NOMO-1 treated with dmso at 0.1 percent for 144 hours (cell line): ENCODE data around the gene APC2.

Experiments used
- DNase-seq: peaks from one replicate; lab custom pipeline; 2025; ENCODE audit not compliant: unreplicated experiment; lab: John Stamatoyannopoulos, UW

The APC2 gene

GRCh38 chr19:1446713-1447481 lies 3.0 kb upstream of the APC2 start:
- DNase-seq: no peak

GRCh38 chr19:1447504-1447903 lies 2.4 kb upstream of the APC2 start:
- DNase-seq: no peak

- DNase-seq: no peak
Measured at GRCh38 chr19:1447944-1448343, 2.0 kb upstream of the APC2 start.

- no peak for DNase-seq
Measured at GRCh38 chr19:1450735-1451731, 1.1 kb downstream of the APC2 start.

- DNase-seq: no peak
Measured at GRCh38 chr19:1451916-1452801, 2.2 kb downstream of the APC2 start.

- no peak for DNase-seq
Measured at GRCh38 chr19:1452802-1453524, 3.0 kb downstream of the APC2 start.

- DNase-seq: no peak
Measured at GRCh38 chr19:1453525-1454364, 3.8 kb downstream of the APC2 start.

GRCh38 chr19:1455002-1455335 lies 5.0 kb downstream of the APC2 start:
- no peak for DNase-seq

- no peak for DNase-seq
Measured at GRCh38 chr19:1455336-1456120, 5.6 kb downstream of the APC2 start.

- DNase-seq: no peak
Measured at GRCh38 chr19:1456121-1456900, 6.4 kb downstream of the APC2 start.

GRCh38 chr19:1457031-1457739 lies 7.3 kb downstream of the APC2 start:
- no peak for DNase-seq

GRCh38 chr19:1457892-1458291 lies 8.0 kb downstream of the APC2 start:
- no peak for DNase-seq

- DNase-seq: no peak
Measured at GRCh38 chr19:1459479-1459878, 9.6 kb downstream of the APC2 start.

- DNase-seq: no peak
Measured at GRCh38 chr19:1460033-1460995, 10.4 kb downstream of the APC2 start.

GRCh38 chr19:1461862-1462261 lies 11.9 kb downstream of the APC2 start:
- no peak for DNase-seq
